Astrocyte of the spinal cord (primary cell): ENCODE data around the gene ZNF593OS.

ENCODE experiments used
- DNase-seq: peaks from one replicate; pipeline ENCODE4 v3.0.0; 2011; ENCODE audit warnings: low read depth, low spot score
- H3K4me3 ChIP-seq: 2 replicates; pipeline ENCODE4 v1.5.1; 2011; ENCODE audit warnings: low read depth, mild to moderate bottlenecking, low read length, moderate library complexity
- in situ Hi-C: cut with HindIII; loops from 2 replicates; pipeline ENCODE4 v1.10.0; 2017; ENCODE audit warnings: low sequenced_read_pairs
- TF ChIP-seq, protein P1 (sequence below): IDR thresholded peaks from 2 replicates; pipeline ENCODE4 v1.5.1; 2012; ENCODE audit warnings: low read depth, mild to moderate bottlenecking, low read length, inconsistent platforms

Gene ZNF593OS

DNA sequence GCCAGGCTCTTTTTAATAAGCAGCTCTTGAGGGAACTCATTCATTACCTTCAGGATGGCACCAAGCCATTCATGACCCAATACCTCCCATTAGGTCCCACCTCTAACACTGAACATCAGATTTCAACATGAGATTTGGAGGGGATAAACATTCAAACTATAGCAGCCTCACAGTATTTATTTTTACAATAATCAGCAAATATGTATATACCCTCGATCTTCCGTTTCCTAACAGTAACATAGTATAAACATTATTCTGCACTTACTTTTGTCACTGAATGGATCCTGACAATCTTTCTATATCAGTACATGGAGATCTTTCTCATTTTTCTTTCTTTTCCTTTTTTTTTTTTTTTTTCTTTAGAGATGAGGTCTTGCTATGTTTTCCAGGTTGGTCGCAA is 24.2 kb upstream of the ZNF593OS start:
- TF ChIP-seq, protein P1, sequence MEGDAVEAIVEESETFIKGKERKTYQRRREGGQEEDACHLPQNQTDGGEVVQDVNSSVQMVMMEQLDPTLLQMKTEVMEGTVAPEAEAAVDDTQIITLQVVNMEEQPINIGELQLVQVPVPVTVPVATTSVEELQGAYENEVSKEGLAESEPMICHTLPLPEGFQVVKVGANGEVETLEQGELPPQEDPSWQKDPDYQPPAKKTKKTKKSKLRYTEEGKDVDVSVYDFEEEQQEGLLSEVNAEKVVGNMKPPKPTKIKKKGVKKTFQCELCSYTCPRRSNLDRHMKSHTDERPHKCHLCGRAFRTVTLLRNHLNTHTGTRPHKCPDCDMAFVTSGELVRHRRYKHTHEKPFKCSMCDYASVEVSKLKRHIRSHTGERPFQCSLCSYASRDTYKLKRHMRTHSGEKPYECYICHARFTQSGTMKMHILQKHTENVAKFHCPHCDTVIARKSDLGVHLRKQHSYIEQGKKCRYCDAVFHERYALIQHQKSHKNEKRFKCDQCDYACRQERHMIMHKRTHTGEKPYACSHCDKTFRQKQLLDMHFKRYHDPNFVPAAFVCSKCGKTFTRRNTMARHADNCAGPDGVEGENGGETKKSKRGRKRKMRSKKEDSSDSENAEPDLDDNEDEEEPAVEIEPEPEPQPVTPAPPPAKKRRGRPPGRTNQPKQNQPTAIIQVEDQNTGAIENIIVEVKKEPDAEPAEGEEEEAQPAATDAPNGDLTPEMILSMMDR = no peak
- no peak overlapping the region for H3K4me3 ChIP-seq
- in situ Hi-C loops = no loop called here
- DNase-seq = no peak

DNA sequence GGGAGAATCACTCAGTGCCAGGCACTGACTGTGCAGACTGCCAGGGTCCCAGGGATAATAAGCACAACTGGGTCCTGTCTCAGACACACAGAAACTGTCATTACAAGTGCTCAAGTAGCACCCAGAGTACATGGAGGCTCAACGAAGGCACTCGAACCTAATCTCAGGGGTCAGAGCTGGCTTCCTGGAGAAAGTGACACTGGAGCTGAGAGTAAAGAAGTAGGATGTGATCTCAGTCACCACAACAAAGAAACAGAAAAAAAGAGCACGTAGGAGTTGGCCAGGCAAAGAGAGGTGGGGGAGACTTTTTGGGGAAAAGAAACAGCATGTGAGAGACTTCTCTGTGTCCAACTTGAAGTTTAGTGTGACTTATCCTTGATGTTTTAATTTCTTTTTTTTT is 20.1 kb upstream of the ZNF593OS start:
- H3K4me3 ChIP-seq = no peak overlapping the region
- no peak for DNase-seq
- in situ Hi-C loops = no loop called here
- TF ChIP-seq, protein P1 = no peak

DNA sequence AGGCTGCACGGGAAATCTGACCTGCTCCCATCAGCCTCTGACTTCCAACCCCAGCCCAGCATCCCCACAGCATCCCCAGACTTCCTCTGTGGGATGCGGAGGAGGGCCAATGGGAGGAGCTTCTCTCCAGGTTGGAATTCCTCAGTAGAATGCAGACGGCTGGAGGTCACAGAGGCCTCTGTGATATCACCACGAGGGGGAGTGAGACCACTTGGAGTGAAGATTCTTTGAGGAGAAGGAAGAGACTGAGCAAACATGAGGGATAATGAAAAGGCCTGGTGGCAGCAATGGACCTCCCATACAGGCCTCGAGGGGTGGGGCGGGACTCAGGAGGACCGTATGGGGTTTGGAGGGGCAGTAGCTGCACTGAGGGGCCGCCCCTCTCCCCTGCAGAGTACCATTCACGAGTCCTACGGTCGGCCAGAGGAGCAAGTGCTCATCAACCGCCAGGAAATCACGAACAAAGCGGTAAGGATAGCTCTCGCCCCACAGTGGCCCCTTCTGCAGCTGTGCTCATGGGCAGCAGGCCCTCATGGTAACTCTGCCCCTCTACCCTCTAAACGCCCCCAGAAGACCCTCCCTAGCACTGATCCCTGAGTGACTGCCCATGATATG is 18.8 kb upstream of the ZNF593OS start, which contains the start of gene CATSPER4:
Gene CATSPER4, plus strand, starts transcription at position 230 of the 615 bp plus-strand sequence. Its CDS starts 26 bp downstream, at position 256.
- H3K4me3 ChIP-seq = no peak within 1 kb of the TSS
- TF ChIP-seq, protein P1 = peak; percentile 26
- DNase-seq = no peak
- in situ Hi-C loops = no loop called here

DNA sequence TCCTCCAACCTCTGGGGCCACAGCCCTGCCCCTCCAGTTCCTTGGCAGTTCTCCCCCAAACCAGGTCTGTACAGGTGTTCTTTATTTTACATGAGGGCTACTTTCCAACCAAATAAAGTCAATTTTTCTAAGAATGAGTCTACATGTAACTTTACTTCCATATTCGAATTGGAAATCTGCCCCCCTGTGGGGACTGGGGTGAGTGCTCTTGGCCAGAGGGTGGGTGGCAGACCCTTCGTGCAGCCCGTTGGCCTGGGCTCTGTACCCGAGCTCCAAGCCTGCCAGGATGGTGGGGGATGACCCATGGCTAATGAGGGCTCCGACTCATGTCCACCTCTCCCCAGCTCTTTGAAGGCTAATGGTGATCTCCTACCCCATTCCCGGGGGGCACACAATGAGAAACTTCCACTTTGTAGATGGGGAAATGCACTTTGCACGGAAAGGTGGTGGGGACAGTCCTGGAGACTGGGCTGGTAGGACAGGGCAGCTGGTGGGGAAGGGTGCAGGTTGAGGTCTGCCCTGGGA is 18.2 kb upstream of the ZNF593OS start:
- TF ChIP-seq, protein P1 = no peak
- H3K4me3 ChIP-seq = no peak overlapping the region
- in situ Hi-C loops = no loop called here
- DNase-seq = no peak

DNA sequence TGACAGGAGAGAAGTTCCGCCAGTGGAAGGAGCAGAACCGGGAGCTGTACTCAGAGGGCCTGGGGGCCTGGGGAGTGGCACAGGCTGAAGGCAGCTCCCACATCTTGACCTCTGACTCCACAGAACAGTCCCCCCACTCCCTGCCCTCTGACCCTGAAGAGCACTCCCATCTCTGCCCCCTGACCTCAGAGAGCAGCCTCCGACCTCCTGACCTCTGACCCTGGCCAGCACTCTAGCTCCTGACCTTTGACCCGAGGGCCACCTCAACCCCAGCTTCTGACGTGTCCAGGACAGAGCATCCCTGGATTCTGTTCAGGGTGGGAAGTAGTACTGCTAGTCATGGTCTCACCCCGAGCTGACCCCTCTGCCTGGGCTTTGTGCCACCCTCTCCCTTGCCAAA is 17.7 kb upstream of the ZNF593OS start:
- DNase-seq = no peak
- no peak overlapping the region for H3K4me3 ChIP-seq
- TF ChIP-seq, protein P1 = no peak

DNA sequence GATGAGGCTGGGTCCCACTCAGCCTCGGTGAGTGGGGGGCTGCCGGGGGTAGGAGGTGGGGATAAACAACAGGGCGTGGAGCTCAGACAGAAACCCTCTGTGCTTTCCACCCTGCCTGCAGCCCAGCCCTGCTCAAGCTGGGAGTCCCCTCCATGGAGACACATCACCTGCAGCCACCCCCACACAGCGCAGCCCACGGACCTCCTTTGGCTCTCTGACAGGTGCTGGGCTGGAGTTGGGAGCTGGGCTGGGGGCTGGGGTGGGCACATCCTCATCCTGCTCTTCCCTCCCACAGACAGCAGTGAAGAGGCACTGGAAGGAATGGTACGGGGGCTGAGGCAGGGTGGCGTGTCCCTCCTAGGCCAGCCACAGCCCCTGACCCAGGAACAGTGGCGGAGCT is 16.8 kb upstream of the ZNF593OS start:
- TF ChIP-seq, protein P1 = no peak
- H3K4me3 ChIP-seq = no peak overlapping the region
- DNase-seq = no peak
- in situ Hi-C loops = no loop called here

More for the DNA sequence above, 17.7 kb upstream of the ZNF593OS start:
- in situ Hi-C loops = no loop called here
